HG03558 (cell line): ENCODE data around the gene IGFBPL1.
"Not testable (repeated sequence)": the region's sequence is repeated elsewhere in the genome, so short reads cannot be mapped to it uniquely, and the experiment has no call there.

Experiments used
- ATAC-seq: cut with Tn5 transposase; IDR thresholded peaks from one replicate; pipeline ENCODE4 v1.9.1; 2021; ENCODE audit warnings: moderate number of reproducible peaks; ENCODE audit not compliant: unreplicated experiment; ENCODE audit errors: extremely low read depth

Gene IGFBPL1, protein sequence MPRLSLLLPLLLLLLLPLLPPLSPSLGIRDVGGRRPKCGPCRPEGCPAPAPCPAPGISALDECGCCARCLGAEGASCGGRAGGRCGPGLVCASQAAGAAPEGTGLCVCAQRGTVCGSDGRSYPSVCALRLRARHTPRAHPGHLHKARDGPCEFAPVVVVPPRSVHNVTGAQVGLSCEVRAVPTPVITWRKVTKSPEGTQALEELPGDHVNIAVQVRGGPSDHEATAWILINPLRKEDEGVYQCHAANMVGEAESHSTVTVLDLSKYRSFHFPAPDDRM

DNA sequence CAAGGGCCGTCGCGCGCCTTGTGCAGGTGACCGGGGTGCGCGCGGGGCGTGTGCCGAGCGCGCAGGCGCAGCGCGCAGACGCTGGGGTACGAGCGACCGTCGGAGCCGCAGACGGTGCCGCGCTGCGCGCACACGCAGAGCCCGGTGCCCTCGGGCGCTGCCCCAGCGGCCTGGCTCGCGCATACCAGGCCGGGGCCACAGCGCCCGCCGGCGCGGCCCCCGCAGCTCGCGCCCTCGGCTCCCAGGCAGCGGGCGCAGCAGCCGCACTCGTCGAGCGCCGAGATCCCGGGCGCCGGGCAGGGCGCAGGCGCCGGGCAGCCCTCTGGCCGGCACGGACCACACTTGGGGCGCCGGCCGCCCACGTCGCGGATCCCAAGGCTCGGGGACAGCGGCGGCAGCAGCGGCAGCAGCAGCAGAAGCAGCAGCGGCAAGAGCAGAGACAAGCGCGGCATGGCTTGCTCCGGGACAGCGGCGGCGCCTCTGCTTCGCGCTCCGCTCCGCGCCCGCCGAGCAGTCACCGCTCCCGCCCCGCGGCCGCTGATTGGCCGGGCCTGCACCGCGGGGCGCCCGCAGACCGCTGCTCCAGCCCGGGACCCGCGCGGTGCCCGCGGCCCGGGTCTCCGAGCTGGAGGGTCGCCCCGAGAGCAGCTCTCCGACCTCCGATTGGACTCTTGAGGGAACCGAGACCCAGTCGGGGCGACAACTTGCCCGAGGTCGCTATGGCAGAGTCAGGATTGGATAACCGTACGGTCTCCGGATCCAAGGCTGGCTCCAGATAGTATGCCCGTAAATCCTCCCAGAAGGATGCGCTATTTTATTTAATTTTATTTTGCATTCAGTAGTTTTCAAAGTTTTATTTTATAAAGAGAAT, at the start of gene IGFBPL1:
IGFBPL1 (minus strand) TSS at position 482 of the 871 bp plus-strand sequence; CDS start at position 452, 30 bp downstream.
- ATAC-seq: no peak

DNA sequence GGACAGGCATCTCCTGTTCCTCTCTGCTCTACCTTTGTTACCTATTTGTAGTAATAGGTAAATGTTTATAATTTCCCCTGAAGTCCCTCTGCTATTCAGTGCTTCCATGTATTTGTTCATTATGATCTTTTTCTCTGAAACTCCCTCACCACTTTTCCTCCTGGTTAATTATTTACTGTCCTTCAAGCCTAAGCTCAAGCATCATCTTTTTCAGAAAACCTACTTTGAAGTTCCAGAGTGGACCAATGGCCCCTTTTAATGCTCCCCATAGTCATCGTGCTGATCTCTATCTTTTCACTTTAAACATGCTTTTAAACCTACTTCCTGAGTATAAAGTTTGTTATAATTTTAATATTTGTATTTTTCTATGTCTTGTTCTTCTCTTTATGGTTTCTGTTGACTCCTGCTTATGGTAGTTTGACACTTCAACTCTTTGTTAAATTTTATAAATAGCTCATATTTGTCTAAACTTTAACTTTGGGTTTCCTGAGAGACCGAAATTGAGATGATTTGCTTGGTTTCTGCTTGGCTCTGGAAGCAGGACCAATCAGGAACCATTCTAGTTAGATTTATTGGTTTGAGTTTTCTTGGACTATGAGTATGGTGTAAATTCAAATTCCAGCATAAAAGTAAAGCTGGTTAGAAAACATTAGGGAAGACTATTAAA, 48.5 kb upstream of the IGFBPL1 start:
- not testable (repeated sequence) for ATAC-seq

DNA sequence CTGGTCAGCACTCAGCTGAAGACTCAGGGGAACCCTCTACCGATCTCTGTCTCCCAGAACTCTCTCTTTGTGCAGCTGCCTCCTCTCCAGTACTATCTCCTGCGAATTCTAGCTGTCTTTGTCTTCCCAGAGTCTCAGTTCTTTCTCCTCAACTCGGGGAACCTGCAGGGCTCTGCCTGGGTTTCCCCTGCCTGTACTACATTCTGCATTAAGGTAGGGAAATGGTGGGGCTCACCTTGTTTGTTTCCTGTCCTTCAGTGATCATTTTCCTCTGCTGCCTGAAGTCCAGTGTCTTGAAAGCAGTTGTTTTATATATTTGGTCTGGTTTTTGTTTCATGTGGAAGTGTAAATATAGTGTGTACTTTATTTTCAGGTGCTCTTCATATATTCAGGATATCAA, 43.1 kb upstream of the IGFBPL1 start:
- ATAC-seq: no peak

DNA sequence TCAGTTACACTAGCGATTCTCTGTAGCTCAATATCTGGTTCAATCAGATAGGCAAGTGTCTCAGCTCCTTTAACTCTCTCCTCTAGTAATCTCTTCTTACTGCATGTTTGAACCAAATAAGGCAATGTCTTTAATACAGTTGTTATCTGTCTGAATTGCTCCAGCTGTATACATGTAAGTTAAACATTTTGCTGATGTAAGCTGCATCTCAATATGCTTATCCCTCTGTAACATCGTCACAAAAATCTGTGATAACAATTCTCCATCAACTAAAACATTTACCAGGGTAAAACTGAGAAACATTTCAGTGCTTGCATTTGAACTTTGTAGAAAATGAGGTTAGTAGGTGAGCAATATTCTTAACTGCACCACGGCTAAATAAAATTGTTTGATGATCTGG, 29.6 kb upstream of the IGFBPL1 start:
- ATAC-seq: no peak

DNA sequence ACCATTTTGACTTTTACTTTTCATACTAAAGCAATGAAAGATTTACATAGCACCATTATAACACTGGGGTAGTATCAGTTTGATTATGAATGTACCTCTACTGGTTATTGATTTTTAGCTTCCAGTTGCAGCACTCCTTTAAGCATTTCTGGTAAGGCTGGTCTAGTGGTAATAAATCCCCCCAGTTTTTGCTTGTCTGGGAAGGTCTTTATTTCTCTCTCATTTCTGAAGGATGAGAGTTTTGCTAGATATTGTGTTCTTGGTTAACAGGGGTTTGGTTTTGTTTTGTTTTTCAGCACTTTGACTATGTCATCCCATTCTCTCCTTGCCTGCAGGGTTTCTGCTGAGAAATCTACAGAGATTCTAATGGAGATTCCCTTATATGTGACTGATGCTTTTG, 26.9 kb upstream of the IGFBPL1 start:
- no peak for ATAC-seq

DNA sequence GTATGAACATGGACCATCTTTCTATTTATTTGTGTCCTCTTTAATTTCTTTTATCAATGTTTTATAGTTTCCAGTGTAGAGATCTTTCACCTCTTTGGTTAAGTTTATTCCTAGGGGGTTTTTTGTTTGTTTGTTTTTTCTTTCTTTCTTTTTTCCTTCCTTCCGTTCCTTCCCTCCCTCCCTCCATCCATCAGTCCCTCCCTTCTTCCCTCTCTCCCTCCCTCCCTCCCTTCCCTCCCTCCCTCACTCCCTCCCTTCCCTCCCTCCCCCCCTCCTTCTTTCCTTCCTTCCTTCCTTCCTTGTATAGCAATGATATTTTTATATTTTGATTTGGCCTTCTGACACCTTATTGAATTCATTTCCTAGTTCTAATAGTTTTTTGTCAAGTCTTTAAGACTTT, 23.4 kb upstream of the IGFBPL1 start:
- ATAC-seq: no peak

DNA sequence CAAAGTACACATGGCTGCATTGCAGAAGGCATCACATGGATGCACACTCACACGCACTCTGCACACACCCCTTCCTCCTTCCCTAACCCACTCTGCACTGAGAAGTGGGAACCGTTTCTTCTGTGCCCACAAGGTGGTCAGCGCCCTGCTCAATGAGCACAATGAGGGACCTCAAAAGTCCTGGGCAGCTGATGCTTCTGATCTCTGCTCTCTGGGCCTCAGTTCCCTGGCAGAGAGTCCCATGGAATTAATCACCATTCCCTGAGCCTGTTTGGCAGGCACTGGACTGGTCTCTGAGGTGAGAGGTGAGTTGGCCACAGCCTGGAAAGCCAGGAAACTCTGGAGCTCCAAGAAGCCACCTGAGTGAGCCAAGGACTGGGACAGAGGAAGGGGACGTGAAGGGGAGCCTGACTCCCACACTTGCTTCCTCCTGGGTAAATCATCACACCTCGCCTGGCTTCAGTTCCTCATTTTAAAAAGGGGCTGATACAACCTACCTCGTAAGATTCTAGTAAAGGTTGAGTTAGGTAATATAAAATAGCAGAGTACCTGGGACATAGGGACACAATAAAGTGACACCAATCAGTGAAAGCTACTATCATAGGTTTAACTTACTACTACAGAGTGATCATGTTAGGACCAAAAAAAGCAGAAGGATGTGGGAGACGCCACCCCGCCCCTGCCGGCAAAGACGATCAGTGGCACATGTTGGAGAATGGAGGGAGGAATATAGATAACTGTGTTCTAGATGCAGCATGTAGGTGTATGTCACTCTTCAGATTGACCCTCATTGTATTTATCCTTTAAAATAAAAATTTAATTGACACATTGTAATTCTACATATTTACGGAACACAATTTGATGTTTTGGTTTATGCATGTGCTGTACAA, 21.1 kb upstream of the IGFBPL1 start:
- no peak for ATAC-seq

DNA sequence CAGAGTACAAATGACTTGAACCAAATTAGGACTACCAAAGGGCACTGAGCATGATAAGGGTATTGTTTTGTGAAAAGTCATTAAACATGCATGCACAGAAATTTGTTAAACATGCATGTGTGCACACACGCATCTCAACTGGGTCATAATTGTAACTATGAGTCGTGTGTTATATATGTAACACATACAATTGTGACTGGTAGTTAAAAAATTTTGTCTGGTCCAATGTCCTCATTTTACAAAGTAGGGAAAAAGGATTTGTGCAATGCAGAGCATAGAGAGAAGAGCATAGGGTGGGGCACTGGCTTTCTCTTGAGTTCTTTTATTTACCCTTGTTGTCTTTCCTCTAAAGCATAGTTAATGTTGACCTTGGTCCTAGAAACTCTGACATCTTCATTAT, 19.3 kb upstream of the IGFBPL1 start:
- ATAC-seq: no peak

DNA sequence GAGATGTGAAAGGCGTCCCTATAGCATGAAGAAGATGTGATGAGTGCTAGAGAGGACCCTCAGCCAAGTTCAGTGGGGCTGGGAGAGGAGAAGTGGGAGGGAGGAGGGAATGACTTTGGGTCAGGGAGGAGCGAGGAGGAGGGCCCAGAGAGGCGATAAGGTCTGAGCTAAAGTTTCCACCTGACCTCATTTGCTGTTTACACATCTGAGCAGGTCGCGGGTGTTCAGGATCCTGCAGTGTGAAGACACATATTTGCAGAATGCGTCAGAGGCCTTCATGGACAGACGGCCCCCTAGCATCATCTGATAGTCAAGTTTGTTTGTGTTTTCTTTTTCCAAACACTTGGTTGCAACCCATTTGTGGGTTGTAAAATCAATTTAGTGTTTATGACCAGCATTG, 18.9 kb upstream of the IGFBPL1 start:
- no peak for ATAC-seq

DNA sequence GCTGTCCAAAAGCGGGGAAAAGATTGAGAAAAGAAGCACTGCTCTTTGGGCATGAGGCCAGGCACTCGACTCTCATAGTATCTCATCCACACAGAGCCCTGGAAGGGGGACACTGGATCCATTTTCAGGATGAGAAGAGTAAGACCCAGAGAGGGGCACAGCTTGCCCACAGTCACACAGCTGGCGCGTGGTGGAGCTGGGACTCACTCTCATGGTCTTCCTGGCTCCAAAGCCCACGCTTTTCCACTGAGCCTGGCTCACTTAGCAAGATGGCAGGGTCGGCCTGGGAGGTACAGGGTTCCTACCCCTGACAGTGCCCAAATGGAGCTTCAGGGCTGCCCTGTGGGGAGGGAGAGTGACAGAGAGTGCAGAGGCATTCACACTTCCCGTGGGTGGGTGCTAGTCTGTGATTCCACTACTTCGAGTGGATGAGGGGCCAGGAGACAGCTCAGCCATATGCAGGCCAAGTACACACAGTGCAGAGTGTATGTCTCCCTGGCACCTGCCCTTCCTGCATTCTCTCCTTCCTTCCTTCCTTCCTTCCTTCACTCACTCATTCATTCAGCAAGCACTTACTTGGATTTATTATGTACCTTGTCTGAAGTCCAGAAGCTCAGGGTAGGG, 18.3 kb upstream of the IGFBPL1 start:
- no peak for ATAC-seq

DNA sequence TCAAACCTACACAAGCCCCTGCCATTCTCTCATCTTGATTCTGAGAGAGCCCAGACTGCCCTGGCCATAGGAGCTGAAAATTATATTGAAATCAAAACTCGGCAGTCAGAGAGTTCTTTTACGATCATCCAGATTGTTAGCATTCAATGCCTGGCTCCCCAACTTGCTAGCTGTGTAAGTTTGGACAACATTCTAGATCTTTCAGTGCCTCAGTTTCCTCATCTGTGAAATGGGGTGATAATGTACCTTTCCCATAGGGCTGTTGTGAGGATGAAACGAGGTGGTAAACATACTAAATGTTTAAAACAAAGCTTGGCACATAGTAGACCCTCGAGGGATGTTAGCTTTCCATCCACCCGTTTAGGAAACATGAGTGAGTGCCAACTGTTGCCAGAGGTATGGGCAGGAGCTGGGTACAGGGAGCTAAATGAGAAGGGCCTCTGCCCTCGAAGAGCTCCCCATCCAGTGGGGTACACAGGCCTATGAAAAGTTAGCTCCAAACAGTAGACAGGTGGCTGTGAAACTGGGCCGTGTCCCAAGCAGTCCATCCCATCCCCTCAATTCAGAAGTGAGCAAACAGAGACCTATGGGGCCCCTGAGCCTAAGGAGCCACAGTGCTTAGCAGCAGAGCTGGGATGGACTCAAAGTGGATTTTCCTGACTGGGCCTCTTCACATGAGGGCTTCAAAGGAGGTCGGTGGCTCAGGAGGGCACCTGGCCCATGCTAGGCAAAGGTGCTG, 17.3 kb upstream of the IGFBPL1 start:
- ATAC-seq: no peak

DNA sequence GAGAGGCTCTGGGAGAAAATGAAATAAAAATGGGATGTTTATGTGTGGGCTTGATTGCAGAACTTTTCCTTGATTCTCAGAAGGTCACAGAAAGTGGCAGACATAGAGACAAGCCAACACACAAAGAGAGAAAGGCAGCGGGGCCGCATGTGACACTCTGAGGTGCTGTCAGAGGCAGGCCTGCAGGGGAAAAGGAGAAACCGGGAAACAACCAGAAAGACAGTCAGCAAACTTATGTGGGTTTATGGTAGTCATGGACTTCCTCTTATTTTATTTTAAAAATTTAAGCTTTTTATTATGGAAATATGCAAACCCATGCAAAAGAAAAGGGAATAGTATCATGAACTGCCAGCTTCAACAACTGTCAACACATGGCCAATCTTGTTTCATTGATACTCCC, 16.3 kb upstream of the IGFBPL1 start:
- no peak for ATAC-seq

DNA sequence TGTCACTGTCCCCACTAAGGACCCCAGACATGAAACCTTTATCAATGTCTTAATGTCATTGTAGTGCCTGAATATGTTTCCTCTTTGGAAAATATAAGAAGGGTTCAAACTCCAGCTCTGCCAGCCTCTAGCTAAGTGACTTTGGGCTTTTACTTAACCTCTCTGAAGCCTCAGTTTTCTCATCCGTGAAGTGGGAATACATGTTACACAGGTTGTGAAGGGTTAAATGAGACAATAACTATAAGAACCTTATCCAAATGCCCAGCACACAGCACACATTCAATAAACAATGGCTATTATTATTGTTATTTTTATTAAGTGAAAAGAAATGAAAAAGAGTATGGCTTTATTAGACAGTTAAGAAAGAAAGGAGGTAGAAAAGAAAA, 15.7 kb upstream of the IGFBPL1 start:
- no peak for ATAC-seq

DNA sequence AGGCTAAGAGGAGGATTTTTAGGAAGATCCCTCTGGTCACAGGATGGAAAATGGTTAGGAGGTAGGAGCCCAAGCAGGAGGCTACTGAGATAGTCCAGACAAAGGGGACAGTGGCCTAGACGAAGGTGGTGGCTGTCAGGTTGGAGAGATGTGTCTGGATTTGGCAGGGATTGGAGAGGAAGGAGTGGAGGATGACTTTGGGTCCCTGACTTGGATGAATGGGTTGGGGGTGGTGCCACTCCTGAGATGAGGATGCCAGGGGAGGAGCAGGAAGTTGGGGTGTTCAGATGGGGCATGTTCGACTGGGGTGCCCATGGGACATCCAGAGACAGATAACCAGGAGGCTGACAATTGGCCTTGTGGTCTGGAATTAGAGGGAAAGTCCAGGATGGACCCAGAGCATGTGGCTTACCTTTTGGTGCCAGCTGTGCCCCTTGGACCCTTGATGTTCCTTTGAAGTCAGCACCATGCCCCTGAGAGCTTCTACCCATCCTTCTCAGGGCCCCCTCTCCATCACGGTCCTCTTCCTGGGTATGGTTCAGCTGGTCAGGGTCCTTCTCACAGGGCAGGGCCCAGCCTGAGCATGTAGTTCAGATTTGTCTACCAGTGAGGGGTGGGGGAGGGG, 15.1 kb upstream of the IGFBPL1 start:
- no peak for ATAC-seq

DNA sequence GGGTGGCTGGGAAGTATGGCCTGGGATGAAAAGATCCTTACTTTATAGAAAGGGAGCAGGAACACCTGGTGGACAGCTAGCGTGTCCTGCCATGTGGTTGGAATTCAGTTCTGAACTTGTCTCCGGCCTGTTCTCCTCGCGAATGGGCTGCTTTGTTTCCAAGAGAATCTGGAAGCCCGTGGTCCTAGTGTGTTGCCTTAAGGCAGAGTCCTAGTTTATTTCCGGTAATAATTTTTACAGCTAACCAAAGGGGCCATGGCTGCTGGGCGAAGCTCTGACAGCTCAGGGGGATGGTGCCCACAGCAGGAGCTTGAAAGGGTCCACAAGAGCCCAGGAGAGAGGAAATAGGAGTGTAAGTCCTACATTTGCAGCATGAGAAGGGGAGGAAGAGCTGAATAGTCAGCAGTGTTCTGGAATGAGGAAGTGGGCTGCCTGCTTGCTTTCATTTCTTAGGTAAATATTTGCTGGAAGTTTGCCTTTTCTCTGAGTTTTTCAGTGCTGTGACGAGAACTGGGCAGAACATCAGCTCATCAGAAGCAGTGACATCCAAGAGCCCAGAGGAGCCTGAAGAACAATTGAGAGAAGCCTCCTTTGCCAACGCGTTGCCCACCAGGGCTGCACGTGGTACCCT, 13.1 kb upstream of the IGFBPL1 start:
- ATAC-seq: no peak

DNA sequence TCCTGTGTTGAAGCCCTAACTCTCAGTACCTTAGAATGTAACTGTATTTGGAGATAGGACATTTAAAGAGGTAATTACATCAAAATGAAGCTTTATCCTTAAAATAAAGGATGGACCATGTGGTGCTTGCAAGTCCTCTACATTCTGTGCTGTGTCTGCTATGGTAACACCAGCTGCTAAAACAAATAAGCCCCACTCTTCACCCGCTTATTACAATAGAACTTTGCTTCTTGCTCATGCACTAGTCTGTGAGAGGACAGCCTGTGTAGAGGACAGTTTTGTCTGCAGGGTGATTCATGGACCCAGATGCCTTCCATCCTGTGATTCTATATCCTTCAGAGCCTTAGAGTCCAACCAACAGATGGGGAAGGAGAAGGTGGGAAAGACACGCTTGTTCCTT, 12.5 kb upstream of the IGFBPL1 start:
- no peak for ATAC-seq

DNA sequence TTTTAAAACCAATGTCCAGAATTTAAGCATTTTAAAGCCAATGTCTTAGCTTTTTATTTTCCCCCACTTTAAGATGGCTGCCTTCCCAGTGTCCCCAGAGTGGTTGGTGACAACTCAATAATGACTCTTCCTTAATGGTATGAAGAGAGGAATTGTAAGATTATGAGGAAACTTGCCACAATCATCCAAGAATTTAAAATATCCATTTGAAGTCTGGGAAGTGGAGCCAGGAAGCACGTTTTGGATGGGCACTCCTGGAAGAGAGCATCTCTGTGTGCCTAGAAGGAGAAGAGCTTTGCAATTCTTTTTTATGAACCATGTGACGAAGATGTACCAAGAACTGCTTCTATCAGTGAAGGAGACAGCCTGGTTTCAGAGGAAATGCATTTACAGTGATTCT, 11.3 kb upstream of the IGFBPL1 start:
- ATAC-seq: no peak

DNA sequence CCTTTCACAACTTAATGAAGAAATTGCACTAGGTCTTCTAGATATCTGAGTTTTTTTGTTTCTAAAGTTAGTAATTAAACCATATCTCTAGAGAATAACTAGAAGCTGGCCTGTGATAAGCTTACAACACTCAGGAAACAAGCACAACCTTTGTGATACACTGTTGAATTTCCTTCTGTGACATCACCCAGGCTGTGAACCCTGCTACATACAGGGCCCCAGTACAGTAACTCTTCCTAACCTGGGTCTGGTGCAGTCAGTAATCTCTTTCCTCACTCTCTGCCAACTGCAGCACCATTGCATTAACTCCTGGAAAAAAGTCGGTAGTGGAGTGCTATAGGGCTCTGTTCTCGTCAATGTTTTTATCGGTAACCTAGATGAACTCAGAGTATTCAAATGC, 10.6 kb upstream of the IGFBPL1 start:
- no peak for ATAC-seq
